Stimulated activated CD8-positive, alpha-beta memory T cell treated with anti-CD3 and anti-CD28 coated beads, Interleukin-15, amount 100 ng/mL, for 4 hours (primary cell): ENCODE data around the gene RPTOR.
"Not testable (repeated sequence)": the region's sequence is repeated elsewhere in the genome, so short reads cannot be mapped to it uniquely, and the experiment has no call there.

Experiments
- DNase-seq, 2 donors: peaks; one replicate each; pipeline ENCODE4 v3.0.0-alpha.2; 2020; ENCODE audit warnings: low read depth in 2 of 2

RPTOR gene

GRCh38 chr17:80742091-80742490 is 197.5 kb downstream of the RPTOR start:
- DNase-seq: no peak

- no peak for DNase-seq
These were observed 198.0 kb downstream of the RPTOR start for GRCh38 chr17:80742581-80743180.

GRCh38 chr17:80743181-80743771 is 198.6 kb downstream of the RPTOR start:
- no peak for DNase-seq

DNA sequence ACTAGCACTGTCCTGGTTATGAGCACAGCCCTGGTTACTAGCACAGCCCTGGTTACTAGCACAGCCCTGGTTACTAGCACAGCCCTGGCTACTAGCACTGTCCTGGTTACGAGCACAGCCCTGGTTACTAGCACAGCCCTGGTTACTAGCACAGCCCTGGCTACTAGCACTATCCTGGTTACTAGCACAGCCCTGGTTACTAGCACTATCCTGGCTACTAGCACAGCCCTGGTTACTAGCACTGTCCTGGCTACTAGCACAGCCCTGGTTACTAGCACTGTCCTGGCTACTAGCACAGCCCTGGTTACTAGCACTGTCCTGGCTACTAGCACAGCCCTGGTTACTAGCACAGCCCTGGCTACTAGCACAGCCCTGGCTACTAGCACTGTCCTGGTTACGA is 199.3 kb downstream of the RPTOR start:
- not testable (repeated sequence) for DNase-seq

DNA sequence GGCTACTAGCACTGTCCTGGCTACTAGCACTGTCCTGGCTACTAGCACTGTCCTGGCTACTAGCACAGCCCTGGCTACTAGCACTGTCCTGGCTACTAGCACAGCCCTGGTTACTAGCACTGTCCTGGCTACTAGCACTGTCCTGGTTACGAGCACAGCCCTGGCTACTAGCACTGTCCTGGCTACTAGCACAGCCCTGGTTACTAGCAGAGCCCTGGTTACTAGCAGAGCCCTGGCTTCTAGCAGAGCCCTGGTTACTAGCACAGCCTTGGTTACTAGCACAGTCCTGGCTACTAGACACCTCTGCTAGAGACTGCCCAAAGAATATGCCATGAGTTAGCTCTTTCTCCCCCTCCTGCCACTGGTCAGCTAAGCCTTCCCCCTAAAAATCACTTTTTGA is 200.1 kb downstream of the RPTOR start:
- not testable (repeated sequence) for DNase-seq

- DNase-seq: no peak
These were observed 200.5 kb downstream of the RPTOR start for GRCh38 chr17:80745183-80745582.

DNA sequence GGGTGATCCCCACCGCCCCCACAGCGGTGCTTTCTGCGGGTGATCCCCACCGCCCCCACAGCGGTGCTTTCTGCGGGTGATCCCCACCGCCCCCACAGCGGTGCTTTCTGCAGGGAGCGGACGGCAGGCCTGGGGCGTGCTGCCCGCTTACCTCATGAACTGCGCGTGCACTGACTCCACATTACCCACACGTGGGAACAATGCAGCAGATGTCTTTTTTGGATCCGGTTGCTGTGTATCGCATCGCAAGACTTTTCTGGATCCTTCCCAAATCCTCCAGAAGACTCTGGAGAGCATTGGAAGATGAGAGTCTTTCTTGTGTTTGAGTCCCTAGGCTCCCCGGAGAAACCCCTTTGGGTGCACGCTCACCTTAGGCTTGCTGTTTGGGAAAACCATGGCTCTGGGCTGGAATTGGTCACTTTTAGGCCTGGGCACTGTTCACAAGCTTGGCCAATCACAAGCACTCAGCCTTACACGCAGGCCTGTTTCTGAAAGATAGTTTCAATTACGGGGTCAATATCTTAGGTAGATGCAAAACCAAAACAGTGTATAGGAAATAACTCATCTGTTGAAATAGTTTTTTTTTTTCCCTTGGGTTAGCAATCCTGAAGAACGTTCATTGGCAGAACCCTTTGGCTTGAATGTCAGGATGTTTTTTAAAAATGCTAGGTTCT is 201.8 kb downstream of the RPTOR start:
- no peak for DNase-seq

DNA sequence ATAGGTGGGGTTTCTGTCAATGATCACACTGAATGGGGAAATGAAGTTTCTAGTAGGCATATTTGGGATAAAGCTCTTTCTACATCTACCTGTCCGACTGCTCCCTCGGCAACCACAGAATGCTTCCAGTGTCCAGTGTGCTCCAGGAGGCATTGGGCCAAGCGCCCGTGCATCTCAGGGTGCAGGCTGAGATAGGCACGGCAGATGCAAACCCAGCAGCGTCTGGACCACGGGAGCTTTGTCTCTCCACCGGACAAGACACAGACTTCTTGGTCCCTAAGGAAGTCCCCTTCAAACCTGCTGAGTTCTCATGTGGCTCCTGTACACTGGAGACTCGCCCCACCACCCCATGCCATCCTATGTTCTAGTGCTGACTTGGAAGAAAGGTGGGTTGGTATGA is 202.8 kb downstream of the RPTOR start:
- DNase-seq: no peak

DNA sequence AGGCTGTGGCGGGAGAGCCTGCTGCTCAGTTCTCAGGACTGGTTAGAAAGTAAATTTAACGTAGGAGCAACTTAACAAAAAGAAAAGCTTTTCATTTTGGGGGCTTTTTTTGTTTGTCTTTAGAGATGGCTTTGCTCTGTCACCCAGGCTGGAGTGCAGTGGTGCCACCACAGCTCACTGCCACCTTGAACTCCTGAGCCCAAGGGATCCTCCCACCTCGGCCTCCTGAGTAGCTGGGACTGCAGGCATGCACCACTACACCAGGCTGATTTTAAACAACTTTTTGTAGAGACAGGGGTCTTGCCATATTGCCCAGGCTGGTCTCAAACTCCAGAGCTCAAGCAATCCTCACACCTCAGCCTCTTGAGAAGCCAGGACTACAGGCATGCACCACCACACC is 205.0 kb downstream of the RPTOR start:
- DNase-seq: no peak

- DNase-seq: no peak
These were observed 205.6 kb downstream of the RPTOR start for GRCh38 chr17:80750263-80750662.

DNA sequence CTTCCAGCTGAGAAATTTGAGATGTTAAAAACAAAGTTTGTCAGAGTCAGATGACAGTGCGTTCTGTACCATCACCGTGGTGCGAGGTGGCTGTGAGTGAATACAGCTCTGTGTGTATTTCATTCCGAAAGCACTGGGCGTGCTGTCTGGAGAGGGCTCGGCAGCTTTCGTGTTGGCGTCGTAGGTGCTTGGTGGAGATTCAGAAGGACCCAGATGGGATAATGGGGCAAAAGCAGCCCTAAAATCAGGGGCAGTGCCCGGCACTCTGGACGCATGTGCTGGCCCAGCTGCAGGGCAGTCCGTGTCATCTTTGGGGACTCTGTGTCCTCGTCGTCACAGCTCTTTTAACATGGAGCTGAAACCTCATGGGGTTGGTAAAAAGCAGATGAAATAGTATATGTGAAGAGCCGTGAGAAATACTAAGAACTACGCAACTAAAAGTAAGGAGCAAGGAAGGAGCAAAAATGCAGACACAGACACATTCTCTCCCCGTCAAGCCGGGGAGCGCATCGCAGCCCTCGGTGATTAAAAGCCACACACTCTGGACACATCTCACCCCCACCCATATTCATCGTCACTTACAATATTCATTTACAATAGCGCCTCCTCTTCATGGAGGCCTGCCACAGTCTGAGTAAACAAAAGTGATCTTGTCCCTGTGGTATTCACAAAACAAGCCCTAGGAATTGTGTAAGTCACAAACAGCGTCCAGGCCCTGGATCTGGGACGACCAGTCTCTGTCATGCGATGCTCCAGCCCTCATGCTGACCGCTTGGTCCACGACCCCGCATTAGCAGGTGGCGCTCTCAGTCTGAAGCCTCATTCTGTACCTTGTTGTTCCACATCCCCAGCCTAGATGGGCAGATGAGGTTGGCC is 206.7 kb downstream of the RPTOR start:
- no peak for DNase-seq

DNA sequence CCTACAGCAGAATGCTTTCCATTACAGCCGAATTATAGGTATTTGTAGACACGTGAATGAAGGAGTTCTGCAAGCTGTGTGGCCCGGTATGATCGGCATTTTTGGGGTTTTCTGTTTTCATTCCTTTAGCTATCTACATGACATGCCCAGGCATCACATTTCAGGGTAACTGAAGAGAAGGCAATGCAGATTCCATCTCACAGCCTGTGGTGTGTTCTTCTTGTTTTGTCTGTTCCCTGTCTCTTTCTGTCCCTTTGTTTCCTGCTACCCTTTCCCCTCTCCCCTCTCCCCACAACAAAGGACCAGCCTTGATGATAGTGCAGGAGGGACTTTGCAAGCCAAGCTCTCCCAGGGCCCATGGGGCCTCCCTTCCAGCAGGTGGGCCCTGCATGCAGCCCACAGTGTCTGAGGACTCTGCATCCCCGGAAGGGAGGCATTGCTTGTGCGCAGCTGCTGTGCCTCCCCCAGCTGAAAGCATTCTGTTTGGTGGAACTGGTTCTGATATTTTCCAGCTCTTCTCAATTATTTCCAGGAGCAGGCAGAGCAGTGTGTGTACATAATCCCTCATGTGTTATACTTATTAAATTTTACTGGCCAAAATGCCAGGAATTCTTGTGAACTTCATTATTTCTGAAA is 207.4 kb downstream of the RPTOR start:
- DNase-seq: no peak

DNA sequence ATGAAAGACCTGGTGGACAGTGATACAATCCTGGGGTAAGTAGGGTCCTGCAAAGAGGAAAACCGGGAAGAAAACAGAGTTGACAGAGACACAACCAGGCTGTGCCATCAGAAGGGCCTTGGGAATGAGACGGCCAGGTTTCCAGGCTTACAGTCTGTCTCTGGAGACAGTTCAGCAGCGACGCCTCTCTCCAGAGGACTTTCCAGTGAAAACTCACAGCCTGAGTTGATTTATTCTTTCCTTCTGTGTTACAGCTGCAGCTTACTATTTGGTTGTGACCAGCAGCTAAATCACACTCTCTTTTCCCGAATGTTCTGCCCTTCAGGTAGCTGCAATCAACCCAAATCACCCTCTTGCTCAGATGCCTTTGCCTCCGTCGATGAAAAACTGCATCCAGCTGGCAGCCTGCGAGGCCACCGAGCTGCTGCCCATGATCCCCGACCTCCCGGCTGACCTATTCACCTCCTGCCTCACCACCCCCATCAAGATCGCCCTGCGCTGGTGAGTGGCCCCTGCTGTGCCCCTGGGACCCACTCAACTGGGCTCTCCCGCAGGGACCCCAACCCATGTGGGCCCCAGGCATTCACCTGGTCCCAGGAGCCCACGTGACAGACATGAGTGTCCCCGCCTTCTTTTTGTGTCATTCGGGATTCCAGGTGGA is 209.2 kb downstream of the RPTOR start:
- no peak for DNase-seq

GRCh38 chr17:80754846-80755245 is 210.2 kb downstream of the RPTOR start:
- no peak for DNase-seq

DNA sequence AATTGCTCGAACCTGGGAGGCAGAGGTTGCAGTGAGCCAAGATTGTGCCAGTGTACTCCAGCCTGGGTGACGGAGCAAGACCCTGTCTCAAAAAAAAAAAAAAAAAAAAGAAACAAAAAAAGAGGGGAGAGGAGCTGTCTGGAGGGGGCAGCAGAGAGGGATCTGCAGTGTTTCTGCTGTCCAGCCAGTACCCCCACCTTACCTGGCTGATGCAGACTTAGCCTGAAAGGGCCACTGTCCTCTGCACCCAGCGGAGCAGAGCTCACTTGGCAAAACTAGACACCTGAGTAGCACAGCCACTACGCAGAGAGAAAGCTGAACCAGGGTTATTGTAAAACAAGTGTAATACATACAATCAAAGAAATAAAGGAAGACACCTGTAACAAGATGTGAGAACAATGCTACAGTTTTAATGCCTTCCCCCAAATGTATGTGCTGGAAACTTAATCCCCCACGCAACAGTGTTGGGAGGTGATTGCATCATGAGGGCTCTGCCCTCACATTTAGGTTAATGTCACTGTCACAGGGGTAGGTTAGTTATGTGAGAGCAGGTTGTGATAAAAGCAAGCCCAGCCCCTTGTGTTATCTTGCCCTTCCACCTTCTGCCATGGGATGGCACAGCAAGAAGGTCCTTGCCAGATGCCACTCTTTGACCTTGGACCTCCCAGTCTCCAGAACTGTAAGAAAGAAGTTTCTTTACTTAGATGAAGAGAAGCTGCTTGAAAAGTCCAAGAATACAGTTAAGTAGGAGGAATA is 211.2 kb downstream of the RPTOR start:
- no peak for DNase-seq

DNA sequence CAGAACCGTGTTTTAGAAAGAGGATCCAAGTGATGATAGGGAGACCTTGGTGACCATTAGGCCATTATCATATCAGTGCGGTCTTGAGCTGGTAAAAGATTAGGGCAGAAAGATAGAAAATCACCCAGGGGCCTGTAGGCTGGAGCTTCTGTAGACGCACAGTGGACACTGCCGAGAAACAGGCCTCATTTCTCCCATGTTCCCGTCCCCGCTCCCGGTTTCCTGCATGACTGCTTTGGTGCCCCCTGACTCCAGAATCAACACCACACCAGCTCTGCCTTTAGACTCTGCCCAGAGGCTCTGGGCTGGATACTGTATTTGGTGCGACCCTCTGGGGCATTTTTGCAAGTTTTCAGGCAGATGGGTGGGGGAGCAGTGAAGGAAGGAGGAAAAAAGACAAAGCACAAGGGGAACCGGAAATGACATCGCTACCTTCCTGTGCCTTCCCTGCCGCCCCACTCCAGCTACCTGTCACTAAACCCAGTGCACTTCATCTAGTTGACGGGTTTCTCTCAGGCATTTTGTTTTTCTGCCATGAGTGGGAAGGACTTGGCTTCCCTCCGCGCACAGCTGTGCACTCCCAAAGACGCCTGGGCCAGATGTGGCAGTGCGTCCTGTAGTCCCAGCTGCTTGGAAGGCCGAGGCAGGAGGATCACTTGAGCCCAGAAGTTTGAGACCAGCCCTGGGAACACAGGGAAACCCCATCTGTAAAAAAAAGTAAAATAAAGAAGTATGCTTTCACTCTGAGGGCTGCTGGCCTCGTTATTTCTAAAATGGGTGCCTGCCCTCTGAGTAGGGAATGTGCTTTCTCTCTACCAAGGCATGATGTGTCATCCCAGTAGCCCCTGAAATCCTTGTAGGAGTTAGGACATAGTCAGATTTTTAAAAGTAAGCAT is 214.1 kb downstream of the RPTOR start:
- DNase-seq: no peak

DNA sequence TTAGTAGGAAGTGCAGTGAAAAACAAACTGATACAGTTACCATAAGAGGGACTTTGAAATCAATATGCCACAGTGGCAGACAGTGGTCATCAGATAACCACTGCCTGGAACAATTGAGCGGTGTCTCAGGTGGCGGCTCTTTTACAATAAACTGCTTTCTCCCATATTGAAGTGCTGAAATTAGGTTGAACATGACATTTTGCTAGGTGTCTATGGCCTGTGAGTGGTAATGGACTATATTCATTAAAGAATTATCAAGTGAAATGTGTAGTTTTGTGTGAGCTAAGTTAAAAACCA is 214.7 kb downstream of the RPTOR start:
- DNase-seq: no peak

DNA sequence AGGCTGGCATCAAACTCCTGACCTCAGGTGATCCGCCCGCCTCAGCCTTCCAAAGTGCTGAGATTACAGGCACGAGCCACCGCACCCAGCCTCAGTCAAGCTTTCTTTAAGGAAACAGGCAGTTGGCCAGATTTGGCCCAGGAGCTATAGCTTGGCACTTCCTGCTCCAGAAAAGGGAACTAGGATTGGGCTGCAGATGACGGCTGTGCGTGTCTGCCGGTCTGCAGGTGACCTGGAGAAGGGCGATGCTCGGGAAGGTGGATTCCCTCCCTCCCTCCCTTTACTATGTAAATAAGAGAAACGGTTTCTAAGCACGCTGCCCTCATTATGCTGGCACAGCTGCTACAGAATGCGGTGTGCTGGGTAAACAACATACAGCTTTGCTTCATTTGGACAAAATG is 215.9 kb downstream of the RPTOR start:
- no peak for DNase-seq

DNA sequence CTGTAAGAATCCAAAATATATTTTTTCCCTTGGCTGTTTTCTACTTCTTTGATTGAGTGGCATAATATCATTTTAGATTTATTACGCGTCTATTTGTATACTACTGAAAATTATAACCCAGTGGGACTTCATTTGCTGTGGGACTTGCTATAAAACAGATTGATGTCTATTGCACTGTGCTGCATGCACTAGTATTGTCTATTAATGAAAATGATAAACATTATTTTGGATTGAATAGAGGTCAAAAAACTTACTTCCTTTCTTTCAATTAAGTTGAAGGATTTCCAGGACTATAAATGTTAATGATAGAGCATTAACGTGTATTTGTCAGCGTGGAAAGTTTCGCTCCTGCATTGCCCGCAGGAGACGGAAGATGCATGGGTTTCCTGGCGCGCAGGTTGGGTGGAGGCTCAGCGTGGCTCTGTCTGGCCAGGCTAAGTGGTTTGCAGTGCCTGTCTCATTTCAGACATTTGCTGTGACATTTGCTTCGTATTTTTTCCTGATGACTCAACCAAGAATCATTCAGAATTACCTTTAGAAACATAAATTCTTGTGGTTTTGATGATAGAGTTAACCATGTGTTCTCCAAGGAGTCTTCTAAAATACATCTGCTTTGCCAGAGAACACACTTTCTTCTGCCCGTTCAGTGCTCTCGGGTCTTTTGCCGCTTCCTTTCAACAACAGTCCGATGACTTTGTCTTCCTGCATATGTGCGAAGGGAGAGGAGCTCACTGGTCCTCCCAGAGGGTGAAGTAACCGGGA is 216.7 kb downstream of the RPTOR start:
- peak; percentile 42 to 63 for DNase-seq
